Astrocyte of the cerebellum (primary cell): ENCODE results near the gene PBX3.

Experiments
- DNase-seq: peaks from one replicate; pipeline ENCODE4 v3.0.0-alpha.2; 2011; ENCODE audit warnings: low read depth
- H3K4me3 ChIP-seq: 2 replicates; pipeline ENCODE4 v1.5.1; 2011; ENCODE audit warnings: mild to moderate bottlenecking, low read depth, low read length, moderate library complexity
- in situ Hi-C: cut with HindIII; loops from 2 replicates; pipeline ENCODE4 v1.10.0; 2017; ENCODE audit warnings: low sequenced_read_pairs
- TF ChIP-seq, protein P1 (sequence below): IDR thresholded peaks from 2 replicates; pipeline ENCODE4 v1.5.1; 2012; ENCODE audit warnings: low read length, low read depth, moderate library complexity, mild to moderate bottlenecking; ENCODE audit errors: missing control alignments

The PBX3 gene

DNA sequence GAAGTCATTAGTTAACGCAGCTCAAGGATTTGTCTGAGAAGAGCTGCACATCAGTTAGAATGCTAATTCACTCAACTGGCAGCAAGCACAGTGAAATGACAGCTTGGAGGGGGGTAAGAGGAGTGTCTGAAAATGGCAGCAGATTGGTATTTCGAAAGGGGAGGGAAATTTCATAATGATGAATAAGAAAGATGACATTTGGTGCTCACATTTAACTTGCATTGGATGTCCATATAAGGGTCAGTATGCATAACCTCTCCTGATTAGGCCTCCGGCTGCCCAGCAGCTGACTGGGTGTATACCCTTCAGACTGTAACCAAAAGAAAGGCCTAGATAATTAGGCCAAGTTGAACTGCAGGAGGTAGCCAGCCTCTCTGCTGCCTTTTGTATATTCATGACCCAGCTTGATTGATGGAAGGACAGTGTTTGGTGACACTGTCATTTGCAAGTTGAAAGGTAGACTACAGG lies 131.0 kb downstream of the PBX3 start:
- H3K4me3 ChIP-seq = no peak overlapping the region
- no peak for DNase-seq
- in situ Hi-C loops = no loop called here
- TF ChIP-seq, protein P1, sequence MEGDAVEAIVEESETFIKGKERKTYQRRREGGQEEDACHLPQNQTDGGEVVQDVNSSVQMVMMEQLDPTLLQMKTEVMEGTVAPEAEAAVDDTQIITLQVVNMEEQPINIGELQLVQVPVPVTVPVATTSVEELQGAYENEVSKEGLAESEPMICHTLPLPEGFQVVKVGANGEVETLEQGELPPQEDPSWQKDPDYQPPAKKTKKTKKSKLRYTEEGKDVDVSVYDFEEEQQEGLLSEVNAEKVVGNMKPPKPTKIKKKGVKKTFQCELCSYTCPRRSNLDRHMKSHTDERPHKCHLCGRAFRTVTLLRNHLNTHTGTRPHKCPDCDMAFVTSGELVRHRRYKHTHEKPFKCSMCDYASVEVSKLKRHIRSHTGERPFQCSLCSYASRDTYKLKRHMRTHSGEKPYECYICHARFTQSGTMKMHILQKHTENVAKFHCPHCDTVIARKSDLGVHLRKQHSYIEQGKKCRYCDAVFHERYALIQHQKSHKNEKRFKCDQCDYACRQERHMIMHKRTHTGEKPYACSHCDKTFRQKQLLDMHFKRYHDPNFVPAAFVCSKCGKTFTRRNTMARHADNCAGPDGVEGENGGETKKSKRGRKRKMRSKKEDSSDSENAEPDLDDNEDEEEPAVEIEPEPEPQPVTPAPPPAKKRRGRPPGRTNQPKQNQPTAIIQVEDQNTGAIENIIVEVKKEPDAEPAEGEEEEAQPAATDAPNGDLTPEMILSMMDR = no peak

DNA sequence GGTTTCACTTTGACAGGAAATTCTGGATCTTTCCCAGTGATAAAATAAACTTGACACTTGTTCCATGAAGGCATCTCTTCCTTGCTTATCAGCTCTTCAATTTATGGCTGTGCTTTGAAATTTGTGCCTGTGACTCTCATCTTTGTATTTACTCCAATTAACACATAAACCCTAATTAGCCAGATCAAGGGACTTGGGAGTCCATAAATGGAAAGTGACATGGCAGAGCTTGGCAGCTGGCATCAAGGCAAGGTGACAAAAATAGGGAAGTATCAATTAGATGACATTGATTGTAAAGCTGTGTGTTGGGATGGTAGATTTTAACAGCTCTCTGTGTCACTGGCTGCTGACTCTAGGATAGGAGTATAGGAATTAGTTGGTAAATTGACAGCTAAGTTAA lies 133.9 kb downstream of the PBX3 start:
- H3K4me3 ChIP-seq = no peak overlapping the region
- TF ChIP-seq, protein P1 = no peak
- in situ Hi-C loops = no loop called here
- no peak for DNase-seq

DNA sequence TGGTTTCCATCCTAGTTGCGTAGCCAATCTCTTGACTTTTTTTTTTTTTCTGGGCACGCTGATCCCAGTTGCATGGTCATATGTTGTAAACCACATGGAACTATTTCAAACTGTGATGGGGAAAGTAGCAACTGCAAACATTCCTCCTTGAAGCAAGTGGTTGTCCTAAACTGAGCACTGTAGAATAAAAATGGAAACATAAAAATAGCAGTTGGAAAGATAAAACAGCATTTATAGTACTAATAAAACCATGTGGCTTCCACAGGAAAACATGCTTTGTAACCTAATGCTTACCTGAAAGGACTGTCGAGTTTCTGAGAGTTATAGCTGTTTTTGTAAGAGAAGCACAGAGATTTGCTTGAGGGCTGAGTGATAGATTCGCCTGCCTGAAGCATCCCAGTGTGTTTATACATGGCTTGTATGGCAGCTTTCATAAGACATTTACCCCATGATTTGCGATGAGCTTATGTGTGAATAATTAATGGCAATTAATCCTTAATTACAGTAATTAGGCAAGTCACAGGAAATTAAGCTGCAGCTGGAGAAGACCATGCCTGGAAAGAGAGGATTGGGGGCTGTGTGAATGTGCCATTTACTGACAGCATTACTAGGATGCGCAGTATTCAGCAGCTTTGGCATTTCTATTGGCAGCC lies 136.5 kb downstream of the PBX3 start:
- TF ChIP-seq, protein P1 = no peak
- in situ Hi-C loops = no loop called here
- DNase-seq = no peak
- H3K4me3 ChIP-seq = no peak overlapping the region

DNA sequence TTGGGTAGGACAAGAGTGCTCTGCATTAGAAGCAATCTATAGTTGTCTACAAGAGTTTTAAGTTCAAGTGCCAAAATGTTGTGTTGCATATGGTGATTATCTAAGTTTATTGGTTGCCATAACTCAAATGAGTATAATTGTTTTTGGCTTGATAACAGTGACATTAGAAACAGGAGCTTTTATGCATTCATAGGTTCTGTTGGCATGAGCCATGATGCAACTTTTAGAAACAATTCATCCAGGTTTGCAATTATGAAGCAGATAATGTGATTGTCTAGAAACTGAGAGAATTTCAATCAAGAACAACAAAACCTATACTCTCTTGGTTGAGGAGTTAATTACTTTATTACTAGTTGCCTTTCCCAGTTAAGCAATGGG lies 137.0 kb downstream of the PBX3 start:
- DNase-seq = no peak
- H3K4me3 ChIP-seq = no peak overlapping the region
- in situ Hi-C loops = no loop called here
- TF ChIP-seq, protein P1 = no peak

DNA sequence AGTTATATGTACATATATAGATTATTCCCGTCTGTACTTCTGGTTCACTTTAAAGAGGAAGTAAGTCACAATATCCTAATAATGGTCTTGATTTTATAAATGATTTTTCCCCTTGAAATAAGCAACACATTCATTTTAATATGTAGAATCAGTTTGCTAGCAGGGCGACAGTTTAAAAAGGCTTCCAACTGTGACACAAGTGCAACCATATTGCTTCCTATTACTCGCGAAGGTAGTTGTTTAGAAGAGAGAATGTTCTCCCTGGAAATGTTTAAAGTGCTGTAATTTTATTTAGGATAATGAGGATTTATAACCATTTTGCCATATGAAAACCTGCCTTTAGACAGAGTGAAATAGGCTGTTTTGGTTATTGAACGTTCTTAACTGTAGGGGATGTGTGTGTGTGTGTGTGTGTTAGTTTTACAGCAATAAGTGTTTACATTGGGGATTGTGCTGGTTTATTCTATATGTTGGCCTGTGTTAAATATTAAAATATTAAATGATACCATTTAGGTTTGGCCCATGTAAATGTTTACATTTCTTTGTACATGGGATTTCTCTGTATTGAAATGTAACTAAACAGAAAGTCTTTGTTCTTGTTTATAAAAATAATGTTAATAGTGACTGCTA lies 138.3 kb downstream of the PBX3 start:
- DNase-seq = no peak
- no peak overlapping the region for H3K4me3 ChIP-seq
- in situ Hi-C loops = no loop called here
- TF ChIP-seq, protein P1 = no peak

DNA sequence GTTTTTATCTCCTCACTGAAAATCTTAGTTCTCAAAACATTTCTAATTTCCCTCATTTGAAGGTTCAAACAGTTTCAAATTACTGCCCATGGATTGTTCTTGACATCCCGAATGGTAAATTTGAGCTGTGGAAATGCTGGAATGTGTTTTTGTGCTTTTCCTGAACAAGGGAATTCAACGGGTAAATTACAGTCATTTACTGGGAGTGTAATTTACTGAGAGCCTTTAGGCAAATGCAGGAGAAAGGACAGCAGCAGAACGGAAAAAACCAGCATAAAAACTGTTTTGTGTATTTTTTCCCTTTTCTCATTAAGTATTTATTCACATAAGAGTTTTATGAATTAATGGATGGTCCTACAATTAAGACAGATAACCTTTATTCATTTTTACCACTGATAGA lies 139.2 kb downstream of the PBX3 start:
- TF ChIP-seq, protein P1 = no peak
- H3K4me3 ChIP-seq = no peak overlapping the region
- DNase-seq = no peak
- in situ Hi-C loops = no loop called here
